GM19238 (cell line): ENCODE results near the gene SRRM1.
"Not testable (repeated sequence)": the region's sequence is repeated elsewhere in the genome, so short reads cannot be mapped to it uniquely, and the experiment has no call there.

Experiments used
- DNase-seq: peaks from one replicate; pipeline ENCODE4 v3.0.0; 2011; ENCODE audit warnings: low spot score; ENCODE audit not compliant: insufficient read length

Gene SRRM1

DNA sequence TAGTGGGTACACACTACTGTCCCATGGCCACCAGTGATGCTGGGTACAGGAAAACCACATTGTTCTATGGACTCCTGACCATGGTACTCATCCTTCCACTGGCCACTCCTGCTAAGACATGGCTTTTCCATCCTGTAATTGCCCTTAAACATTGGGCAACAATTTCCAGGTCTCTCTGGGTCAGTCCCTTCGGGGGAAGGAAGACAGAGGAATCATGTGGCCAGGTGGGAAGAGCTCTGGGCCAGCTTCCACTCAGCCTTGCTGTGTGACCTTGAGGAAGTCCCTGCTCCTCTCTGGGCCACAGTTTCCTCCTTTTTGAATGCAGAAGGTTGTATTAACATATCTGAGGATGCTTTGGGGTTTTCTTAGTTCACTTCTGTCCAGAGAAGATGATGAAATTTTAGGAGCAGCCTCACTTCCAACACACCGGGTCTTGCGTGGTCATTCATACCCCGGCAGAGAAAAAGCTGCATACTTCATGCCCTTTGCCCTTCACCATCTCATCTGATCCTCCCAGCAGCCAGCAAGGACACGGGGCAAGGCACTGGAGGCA is 50.8 kb downstream of the SRRM1 start:
- DNase-seq: no peak

DNA sequence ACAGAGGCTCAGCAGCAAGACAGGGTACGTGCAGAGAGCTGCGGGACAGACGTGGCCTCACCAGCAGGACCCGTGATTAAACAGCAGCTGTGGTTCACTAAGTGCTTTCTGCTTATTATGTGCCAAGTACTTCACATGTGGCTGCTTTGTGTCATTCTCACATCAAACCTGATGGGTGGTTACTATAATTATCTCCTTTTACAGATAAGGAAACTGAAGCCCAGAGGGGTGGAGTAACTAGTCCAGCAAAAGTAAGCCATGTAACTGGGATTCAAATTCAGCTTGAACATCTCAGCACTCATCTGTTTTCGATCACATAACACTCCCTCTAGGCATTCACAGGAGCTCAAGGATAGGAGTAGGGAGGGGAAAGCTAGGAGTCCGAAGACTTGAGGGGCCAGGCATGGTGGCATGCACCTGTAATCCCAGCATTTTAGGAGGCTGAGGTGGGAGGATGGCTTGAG is 51.3 kb downstream of the SRRM1 start:
- no peak for DNase-seq

DNA sequence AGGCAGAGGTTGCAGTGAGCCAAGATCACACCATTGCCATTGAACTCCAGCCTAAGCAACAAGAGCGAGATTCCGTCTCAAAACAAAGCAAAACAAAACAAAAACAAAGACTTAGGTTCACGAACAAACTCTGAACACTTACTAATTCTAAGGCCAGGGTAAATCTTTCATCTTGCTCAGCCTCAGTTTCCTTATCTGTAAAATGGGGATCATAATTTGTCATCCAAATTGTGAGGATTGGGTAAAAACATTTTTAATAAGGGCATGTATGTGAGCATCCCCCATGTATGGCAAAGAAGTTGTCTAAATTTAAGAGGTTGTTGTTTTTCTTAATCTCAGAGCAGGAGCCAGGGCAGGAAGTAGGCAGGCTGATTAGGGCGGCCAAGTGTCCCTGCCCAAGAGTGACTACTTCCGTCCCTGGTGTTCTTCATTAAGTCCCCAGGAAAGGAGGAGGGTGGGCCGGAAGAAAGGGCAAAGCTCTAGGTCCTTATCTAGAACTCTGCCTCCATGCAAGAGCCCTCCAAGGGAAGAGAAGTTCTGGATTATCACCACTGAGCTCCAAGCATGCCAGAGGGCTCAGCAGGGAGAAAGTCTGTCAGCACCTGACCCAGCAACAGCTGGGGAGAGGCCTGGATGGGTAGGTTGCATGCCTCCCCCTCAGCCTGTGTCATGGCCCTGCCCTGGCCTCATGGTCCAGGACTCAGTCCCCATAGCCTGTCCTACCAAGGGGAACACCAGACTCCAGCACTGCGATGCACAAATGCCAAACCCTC is 52.3 kb downstream of the SRRM1 start:
- DNase-seq: no peak

DNA sequence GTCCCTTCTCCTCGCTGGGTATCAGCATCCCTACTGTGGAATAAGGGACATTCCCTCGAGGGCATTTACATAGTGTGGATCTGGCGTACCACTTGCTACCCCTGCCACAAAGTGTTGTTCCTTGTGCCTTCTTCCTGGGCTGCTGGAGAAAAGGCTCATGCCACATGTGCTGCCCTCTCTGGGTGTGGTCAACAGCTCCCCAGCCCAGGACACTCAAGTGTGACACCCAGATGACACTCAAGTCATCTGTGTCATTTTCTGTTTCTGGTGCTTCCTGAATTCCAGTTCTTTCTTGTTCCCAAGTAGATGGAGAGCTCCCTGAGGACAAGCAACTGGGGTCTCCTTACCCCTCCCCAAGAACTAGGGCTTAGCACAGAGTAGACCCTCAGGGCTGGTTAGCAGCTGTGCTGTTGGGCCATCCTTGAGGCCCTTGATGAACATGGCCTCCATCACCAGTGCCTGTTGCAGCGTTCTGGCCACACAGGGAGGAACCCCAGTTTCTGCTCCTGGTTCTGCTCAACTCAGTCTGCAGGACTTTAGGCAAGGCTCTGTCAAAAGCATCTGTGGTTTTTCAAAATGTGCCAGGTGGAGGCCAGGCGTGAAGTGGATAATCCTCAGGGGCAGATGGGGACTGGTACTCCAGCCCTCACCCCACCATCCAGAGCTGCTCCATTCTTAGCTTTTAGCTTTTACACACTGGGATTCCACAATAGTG is 53.1 kb downstream of the SRRM1 start:
- no peak for DNase-seq

DNA sequence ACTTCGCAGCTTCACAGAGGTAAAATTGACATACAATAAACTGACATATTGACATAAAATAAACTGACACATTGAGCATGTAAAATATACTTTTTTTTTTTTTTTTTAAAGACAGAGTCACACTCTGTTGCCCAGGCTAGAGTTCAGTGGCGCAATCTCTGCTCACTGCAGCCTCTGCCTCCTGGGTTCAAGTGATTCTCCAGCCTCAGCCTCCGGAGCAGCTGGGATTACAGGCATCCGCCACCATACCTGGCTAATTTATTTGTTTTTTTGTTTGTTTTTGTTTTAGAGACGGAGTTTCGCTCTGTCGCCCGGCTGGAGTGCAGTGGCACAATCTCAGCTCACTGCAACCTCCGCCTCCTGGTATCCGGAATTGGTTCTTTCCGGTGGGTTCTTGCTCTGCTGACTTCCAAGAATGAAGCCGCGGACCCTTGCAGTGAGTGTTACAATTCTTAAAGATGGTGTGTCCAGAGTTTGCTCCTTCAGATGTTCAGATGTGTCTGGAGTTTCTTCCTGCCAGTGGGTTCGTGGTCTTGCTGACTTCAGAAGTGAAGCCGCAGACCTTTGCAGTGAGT is 53.7 kb downstream of the SRRM1 start:
- DNase-seq: no peak

DNA sequence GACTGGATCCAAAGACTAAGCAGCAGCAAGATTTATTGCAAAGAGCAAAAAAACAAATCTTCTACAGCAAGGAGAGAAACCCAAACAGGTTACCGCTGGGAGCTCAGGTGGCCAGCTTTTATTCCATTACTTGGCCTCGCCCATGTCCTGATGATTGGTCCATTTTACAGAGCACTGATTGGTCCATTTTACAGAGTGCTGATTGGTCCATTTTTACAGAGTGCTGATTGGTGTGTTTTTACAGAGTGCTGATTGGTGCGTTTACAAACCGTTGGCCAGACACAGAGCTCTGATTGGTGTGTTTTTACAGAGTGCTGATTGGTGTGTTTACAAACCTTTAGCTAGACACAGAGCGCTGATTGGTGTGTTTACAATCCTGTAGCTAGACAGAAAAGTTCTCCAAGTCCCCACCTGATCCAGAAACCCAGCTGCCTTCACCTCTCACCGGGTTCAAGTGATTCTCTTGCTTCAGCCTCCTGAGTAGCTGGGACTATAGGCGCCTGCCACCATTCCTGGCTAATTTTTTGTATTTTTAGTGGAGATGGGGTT is 54.4 kb downstream of the SRRM1 start:
- DNase-seq: not testable (repeated sequence)

GRCh38 chr1:24698326-24698725 is 55.2 kb downstream of the SRRM1 start:
- not testable (repeated sequence) for DNase-seq

- no peak for DNase-seq
These were observed 56.5 kb downstream of the SRRM1 start for GRCh38 chr1:24699628-24700027.

- no peak for DNase-seq
These were observed 59.6 kb downstream of the SRRM1 start for GRCh38 chr1:24702511-24703293.

- DNase-seq: no peak
These were observed 61.5 kb downstream of the SRRM1 start for GRCh38 chr1:24704411-24705259.

DNA sequence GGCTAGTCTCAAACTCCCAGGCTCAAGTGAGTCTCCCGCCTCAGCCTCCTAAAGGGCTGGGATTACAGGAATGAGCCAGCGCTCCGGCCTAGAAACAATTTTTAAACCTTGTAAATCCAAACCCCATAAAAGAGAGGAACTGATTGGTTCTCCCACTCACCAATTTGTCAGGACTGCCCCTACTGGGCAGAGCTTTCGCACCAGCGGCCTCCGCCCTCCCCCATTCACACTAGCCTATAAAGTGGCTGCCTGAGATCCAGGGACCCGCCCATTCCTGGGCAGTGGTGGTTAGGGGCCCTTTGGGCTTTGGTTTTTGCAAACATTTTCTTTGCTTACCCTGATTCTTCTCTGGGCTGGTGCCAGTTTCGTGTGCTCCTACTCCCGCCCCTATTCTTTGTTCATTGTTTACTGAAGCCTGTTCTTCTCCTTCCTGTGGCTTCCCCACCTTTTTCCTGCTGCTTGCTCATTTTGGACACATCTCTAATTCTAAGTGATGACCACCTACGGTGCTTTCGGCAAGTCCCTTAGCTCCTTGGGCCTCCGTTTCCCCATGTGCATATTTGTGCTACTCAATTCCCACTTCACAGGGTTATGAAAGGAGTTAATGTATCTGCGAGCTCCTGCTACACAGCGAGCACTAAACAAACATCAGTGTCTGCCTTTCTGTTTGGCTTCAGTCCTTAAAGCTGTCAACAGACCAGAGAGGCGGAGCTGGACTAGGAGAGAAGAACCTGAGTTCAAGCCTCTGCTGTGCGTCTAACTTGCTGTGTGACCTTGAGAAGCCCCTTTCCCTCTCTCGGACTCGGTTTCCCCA is 62.4 kb downstream of the SRRM1 start:
- DNase-seq: peak; percentile 44

GRCh38 chr1:24706074-24706389 is 62.9 kb downstream of the SRRM1 start:
- DNase-seq: not testable (repeated sequence)

- no peak for DNase-seq
These were observed 64.6 kb downstream of the SRRM1 start for GRCh38 chr1:24707687-24708086.

DNA sequence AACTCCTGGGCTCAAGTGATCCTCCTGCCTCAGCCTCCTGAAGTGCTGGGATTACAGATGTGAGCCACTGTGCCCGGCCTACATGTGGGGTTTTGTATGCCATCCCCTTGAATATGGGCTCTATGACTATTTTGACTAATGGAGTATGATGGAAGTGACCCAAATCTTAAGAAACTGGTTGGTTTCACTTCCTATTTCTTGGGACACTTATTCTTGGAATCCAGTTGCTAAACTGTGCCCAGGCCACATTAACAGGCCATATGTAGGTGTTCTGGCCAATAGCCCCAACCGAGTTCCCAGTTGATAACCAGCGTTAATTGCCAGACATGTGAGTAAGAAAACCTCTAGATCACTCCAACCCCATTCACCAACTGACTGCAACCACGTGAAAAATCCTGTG is 65.8 kb downstream of the SRRM1 start:
- DNase-seq: no peak

GRCh38 chr1:24709791-24710441 is 66.8 kb downstream of the SRRM1 start:
- DNase-seq: no peak

- no peak for DNase-seq
These were observed 68.2 kb downstream of the SRRM1 start for GRCh38 chr1:24711329-24711728.

- no peak for DNase-seq
These were observed 70.1 kb downstream of the SRRM1 start for GRCh38 chr1:24713176-24713575.

DNA sequence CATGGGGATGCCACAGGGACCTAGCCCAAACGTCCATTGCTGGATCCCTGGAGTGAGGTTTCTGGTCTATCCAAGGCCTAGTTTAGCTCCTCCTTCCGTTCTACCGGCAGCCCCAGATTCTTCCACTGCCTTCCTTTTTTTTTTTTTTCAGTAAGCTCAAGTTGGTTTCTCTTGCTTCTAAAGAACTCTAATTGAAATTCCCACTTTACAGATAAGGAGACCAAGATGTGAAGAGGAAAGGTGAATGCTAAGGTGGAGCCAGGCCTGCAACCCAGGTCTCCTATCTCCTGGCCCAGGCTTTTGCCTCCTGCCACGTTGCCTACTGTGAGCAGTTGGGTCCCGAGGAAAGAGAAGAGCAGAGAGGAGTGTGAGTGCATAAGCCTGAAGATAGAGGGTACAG is 70.6 kb downstream of the SRRM1 start:
- DNase-seq: no peak
